Stimulated activated naive B cell treated with anti-CD40 and anti-IgM and Interleukin-4, amounts not matched to agents 10 μg/mL and 1 μg/mL and 100 μg/mL, for 72 hours (primary cell): ENCODE data around the gene ZNF302.
A peak's percentile ranks its signal among the peaks of the same experiment; 100 is the strongest.
"Not testable (repeated sequence)": the region's sequence is repeated elsewhere in the genome, so short reads cannot be mapped to it uniquely, and the experiment has no call there.

Experiments
- ATAC-seq, 2 donors: fragments of 150-1000 bp; cut with Tn5 transposase; replicated peaks; 2 replicates each; pipeline ENCODE4 v1.10.0; 2021; ENCODE audit warnings: moderate library complexity in 1 of 2
- DNase-seq: peaks from one replicate; pipeline ENCODE4 v3.0.0; 2021
- H3K27ac Mint-ChIP-seq: one replicate; pipeline ENCODE4 v1.8.0; 2022; ENCODE audit warnings: mild to moderate bottlenecking, mixed read lengths
- H3K27me3 Mint-ChIP-seq, 2 donors: one replicate each; pipeline ENCODE4 v1.8.0; 2022; ENCODE audit warnings: mixed read lengths in 2 of 2
- H3K36me3 Mint-ChIP-seq, 2 donors: one replicate each; pipeline ENCODE4 v1.8.0; 2022; ENCODE audit warnings: mixed read lengths in 2 of 2, mild to moderate bottlenecking in 1 of 2
- H3K4me1 Mint-ChIP-seq, 2 donors: one replicate each; pipeline ENCODE4 v1.8.0; 2022; ENCODE audit warnings: mixed read lengths in 2 of 2, mild to moderate bottlenecking in 1 of 2
- H3K4me3 Mint-ChIP-seq, 2 donors: one replicate each; pipeline ENCODE4 v1.8.0; 2022; ENCODE audit warnings: mild to moderate bottlenecking in 2 of 2, mixed read lengths in 2 of 2, moderate library complexity in 1 of 2
- H3K9me3 Mint-ChIP-seq, 2 donors: one replicate each; pipeline ENCODE4 v1.8.0; 2022; ENCODE audit warnings: mixed read lengths in 2 of 2, mild to moderate bottlenecking in 1 of 2

ZNF302 gene

DNA sequence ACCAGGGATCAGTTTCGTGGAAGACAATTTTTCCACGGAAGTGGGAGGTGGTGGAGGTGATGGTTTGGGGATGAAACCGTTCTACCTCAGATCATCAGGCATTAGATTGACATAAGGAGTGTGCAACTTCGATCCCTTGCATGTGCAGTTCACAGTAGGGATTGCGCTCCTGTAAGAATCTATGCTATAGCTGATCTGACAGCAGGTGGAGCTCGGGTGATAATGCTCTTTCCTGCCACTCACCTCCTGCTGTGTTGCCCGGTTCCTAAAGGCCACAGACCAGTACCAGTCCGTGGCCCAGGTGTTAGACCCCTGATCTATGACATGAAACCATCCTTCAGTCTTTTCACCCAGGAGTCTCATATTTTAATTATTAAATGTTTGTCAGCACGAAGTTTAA, 4.0 kb downstream of the ZNF302 start:
- H3K4me3 Mint-ChIP-seq: no peak overlapping the region
- peaks cover 18 to 21% of the 10 kb centered on the region in 2 donors for H3K9me3 Mint-ChIP-seq
- peaks cover 10 to 16% of the 10 kb centered on the region in 2 donors for H3K4me1 Mint-ChIP-seq
- no peaks in the 10 kb centered on the region for H3K27me3 Mint-ChIP-seq
- peaks cover 60 to 71% of the 10 kb centered on the region in 2 donors for H3K36me3 Mint-ChIP-seq
- DNase-seq (no peak), ATAC-seq (no peak)
- no peak overlapping the region for H3K27ac Mint-ChIP-seq

DNA sequence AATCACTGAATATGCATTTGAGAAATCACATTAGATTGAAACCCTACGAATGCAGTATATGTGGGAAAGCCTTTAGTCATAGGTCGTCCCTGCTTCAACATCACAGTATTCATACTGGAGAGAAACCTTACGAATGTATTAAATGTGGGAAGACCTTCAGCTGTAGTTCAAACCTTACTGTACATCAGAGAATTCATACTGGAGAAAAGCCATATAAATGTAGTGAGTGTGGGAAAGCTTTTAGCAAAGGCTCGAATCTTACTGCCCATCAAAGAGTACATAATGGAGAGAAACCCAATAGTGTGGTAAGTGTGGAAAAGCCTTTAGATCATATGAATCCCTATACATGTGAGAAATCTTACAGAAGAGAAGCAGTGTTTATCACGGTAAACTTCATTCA, 7.8 kb downstream of the ZNF302 start:
- ATAC-seq, H3K27me3 Mint-ChIP-seq, H3K4me1 Mint-ChIP-seq, DNase-seq, H3K27ac Mint-ChIP-seq, H3K4me3 Mint-ChIP-seq: not testable (repeated sequence)
- peaks cover 21 to 26% of the 10 kb centered on the region in 2 donors for H3K9me3 Mint-ChIP-seq
- peaks cover 46 to 50% of the 10 kb centered on the region in 2 donors for H3K36me3 Mint-ChIP-seq

GRCh38 chr19:34686455-34686854, 9.0 kb downstream of the ZNF302 start:
- peaks cover 36 to 40% of the 10 kb centered on the region in 2 donors for H3K36me3 Mint-ChIP-seq
- no peak for ATAC-seq
- H3K27ac Mint-ChIP-seq: no peak overlapping the region
- peaks cover 21 to 26% of the 10 kb centered on the region in 2 donors for H3K9me3 Mint-ChIP-seq
- H3K27me3 Mint-ChIP-seq: peaks cover 7 to 12% of the 10 kb centered on the region in 2 donors
- no peak for DNase-seq
- H3K4me3 Mint-ChIP-seq: no peak overlapping the region
- H3K4me1 Mint-ChIP-seq: no peaks in the 10 kb centered on the region

- Mint-ChIP-seq H3K4me3 (no peak overlapping the region), H3K9me3 (peaks cover 21 to 26% of the 10 kb centered on the region in 2 donors), H3K27me3 (peaks cover 16 to 21% of the 10 kb centered on the region in 2 donors), H3K4me1 (no peaks in the 10 kb centered on the region), H3K36me3 (peaks cover 31 to 33% of the 10 kb centered on the region in 2 donors), H3K27ac (no peak overlapping the region)
- DNase-seq (no peak), ATAC-seq (no peak)
Measured at GRCh38 chr19:34687348-34687747, 9.9 kb downstream of the ZNF302 start.

GRCh38 chr19:34688592-34688991, 11.1 kb downstream of the ZNF302 start:
- H3K27me3 Mint-ChIP-seq: peaks cover 21 to 32% of the 10 kb centered on the region in 2 donors
- H3K4me3 Mint-ChIP-seq: no peak overlapping the region
- H3K36me3 Mint-ChIP-seq: peaks cover 21 to 23% of the 10 kb centered on the region in 2 donors
- no peak for DNase-seq
- no peak for ATAC-seq
- H3K9me3 Mint-ChIP-seq: peaks cover 21% of the 10 kb centered on the region in 2 donors
- H3K4me1 Mint-ChIP-seq: no peaks in the 10 kb centered on the region
- H3K27ac Mint-ChIP-seq: no peak overlapping the region

DNA sequence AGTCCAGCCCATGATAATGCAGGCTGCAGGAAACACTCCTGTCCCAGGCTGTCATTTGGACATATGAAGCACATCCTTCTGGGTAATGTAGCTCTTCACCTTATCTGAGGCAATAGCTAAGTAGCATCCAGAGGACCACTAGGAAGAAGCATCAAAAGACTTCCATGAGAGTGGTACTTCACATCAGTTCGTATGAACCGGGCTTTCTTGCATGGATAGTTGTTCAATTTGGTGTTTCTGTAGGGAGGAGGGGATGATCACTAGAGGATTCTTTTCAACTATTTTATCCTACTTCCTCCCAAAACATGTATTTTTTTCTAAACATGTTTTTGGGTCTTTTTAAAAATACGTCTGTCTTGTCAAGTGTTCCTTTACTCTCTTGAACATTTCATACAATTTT, 12.9 kb downstream of the ZNF302 start:
- no peak for DNase-seq
- peaks cover 32 to 48% of the 10 kb centered on the region in 2 donors for H3K27me3 Mint-ChIP-seq
- no peaks in the 10 kb centered on the region for H3K4me1 Mint-ChIP-seq
- H3K9me3 Mint-ChIP-seq: peaks cover 15 to 17% of the 10 kb centered on the region in 2 donors
- no peak overlapping the region for H3K4me3 Mint-ChIP-seq
- ATAC-seq: no peak
- H3K27ac Mint-ChIP-seq: no peak overlapping the region
- peaks cover 7 to 10% of the 10 kb centered on the region in 2 donors for H3K36me3 Mint-ChIP-seq

DNA sequence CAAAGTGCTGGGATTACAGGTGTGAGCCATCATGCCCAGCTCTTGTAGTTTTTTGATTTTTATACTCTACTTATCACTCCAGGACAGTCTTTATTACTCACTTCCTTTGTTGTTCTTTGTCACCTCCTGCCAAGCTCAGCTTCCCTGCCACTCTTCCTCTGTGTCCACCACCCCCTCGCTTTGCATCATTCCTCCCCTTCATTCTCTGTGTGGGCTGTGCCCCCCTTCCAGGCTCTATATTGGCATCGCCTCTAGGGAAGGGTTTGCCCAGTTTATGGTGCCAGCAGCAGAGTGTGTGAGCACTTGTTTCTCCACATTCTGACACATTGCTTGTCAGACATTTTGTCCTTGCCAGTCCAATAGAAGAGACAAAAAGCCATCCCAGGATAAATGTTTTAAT, 15.1 kb downstream of the ZNF302 start:
- ATAC-seq: no peak
- Mint-ChIP-seq H3K27ac (no peak overlapping the region), H3K4me1 (no peaks in the 10 kb centered on the region)

DNA sequence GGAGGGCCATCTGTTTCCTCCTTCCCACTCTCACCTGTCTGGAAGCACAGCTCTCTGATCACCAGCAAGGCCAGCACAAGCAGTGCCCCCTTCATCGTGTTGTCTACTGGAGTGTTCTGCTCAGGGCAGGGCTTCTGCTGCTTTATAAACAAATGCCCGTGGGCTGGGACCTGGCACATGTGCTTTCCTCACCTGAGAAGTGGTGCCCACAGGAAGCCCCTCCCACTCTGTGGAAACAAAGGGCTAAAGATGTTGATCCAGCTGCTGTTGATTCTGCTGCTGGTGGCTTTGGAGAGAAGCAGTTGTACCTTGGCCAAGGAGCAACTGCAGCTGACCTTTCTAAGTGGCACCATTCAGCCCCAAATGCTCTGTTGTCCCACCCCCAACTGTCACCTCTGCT, 30.2 kb downstream of the ZNF302 start:
- Mint-ChIP-seq H3K4me1 (peaks cover 0 to 2% of the 10 kb centered on the region in 2 donors), H3K36me3 (peaks cover 0 to 5% of the 10 kb centered on the region in 2 donors)

More for the DNA sequence above, 15.1 kb downstream of the ZNF302 start:
- no peak for DNase-seq
- no peak overlapping the region for H3K4me3 Mint-ChIP-seq
- peaks cover 2 to 6% of the 10 kb centered on the region in 2 donors for H3K9me3 Mint-ChIP-seq
- peaks cover 0 to 2% of the 10 kb centered on the region in 2 donors for H3K36me3 Mint-ChIP-seq
- H3K27me3 Mint-ChIP-seq: peaks cover 32 to 53% of the 10 kb centered on the region in 2 donors

DNA sequence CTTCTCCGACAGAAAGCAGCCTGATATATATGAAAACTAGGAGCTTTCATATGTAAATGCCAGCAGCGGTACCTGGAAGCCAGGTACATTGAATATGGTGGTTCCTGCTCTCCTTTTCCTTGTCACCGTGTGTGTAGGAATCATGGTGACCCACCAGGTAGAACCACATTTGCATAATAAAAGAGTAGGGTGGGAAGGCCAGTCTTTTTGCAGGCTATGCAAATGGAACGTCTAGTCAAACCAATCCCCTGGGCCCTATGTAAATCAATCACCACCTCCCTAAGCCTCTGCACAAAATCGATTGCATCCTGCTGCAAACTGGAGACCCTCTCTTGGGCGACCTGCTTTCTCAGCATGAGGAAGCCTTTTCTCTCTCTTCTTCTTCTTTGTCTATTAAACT, 34.4 kb downstream of the ZNF302 start:
- no peak overlapping the region for H3K27ac Mint-ChIP-seq
- peaks cover 6 to 9% of the 10 kb centered on the region in 2 donors for H3K36me3 Mint-ChIP-seq
- no peak overlapping the region for H3K4me3 Mint-ChIP-seq
- H3K27me3 Mint-ChIP-seq: peaks cover 34 to 63% of the 10 kb centered on the region in 2 donors
- peaks cover 13 to 14% of the 10 kb centered on the region in 2 donors for H3K9me3 Mint-ChIP-seq
- ATAC-seq: no peak
- no peak for DNase-seq
- H3K4me1 Mint-ChIP-seq: peaks cover 0 to 4% of the 10 kb centered on the region in 2 donors

More for the DNA sequence above, 30.2 kb downstream of the ZNF302 start:
- H3K9me3 Mint-ChIP-seq: peaks cover 5 to 7% of the 10 kb centered on the region in 2 donors
- ATAC-seq: no peak
- no peak overlapping the region for H3K4me3 Mint-ChIP-seq
- no peak overlapping the region for H3K27ac Mint-ChIP-seq
- DNase-seq: no peak
- H3K27me3 Mint-ChIP-seq: peaks cover 39 to 74% of the 10 kb centered on the region in 2 donors

DNA sequence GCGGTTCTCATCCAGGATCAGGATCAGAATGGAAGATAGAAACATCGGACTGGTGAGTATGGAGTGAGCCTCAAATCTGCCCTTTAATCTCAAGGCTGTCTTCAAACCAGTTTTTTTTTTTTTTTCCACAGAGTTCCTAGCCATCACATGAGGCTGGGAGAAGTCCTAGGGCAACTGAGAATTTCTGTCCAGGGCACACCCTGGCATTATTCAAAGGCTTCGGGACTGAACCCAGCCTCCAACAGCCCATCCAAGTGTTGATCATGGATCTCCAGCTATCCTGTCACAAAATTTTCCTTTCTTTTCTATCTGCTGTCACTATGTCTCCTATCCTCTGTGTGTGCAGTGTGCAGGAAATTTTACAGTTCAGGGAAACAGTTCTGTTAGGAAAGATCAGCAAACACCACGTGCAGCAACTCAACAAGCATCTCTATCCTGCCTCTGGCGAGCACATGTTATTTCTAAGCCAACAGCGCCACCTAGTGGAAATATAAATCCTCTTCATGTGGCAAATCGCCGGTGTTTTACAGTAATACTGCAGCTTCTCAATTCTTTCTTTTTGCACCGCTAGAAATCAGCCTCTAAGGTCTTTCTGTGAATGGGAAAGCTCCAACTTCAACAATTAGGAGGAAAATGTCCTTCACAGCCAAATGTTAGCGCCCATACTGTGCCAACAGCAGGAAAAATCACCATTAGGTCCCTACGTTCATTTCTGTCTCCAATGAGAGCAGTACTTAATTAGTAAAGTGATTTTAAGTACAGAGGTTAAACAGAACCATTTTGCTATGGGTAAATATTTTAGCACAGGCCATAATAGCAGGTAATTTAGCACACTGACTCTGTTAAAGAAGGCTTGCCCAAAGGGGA, 35.1 kb downstream of the ZNF302 start:
- H3K4me3 Mint-ChIP-seq: no peak overlapping the region
- peaks cover 13 to 14% of the 10 kb centered on the region in 2 donors for H3K9me3 Mint-ChIP-seq
- peaks cover 0 to 4% of the 10 kb centered on the region in 2 donors for H3K4me1 Mint-ChIP-seq
- H3K27ac Mint-ChIP-seq: no peak overlapping the region
- peaks cover 34 to 64% of the 10 kb centered on the region in 2 donors for H3K27me3 Mint-ChIP-seq
- H3K36me3 Mint-ChIP-seq: peaks cover 6 to 9% of the 10 kb centered on the region in 2 donors
- DNase-seq: peak; percentile 46
- peak; percentile 77 to 80 for ATAC-seq

- Mint-ChIP-seq H3K27ac (no peak overlapping the region), H3K36me3 (peaks cover 6 to 9% of the 10 kb centered on the region in 2 donors), H3K27me3 (peaks cover 34 to 64% of the 10 kb centered on the region in 2 donors), H3K9me3 (peaks cover 13 to 14% of the 10 kb centered on the region in 2 donors), H3K4me3 (no peak overlapping the region), H3K4me1 (peaks cover 0 to 4% of the 10 kb centered on the region in 2 donors)
- no peak for DNase-seq
- ATAC-seq: no peak
Measured at GRCh38 chr19:34713262-34713637, 35.8 kb downstream of the ZNF302 start.

DNA sequence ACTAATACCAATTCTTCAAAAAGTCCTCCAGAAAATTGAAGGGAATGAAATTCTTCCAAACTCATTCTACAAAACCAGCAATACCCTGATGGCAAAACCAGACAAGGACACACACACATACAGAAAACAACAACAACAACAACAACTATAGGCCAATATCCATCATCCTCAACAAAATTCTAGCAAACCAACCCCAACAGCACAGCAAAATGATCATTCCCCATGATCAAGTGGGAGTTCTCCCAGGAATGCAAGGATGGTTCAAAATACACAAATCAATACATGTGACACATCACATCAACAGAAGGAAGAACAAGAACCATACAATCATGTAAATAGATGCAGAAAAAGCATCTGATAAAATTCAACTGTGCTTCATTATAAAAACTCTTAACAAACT, 37.9 kb downstream of the ZNF302 start:
- DNase-seq (no peak), ATAC-seq (no peak)
- peaks cover 13 to 14% of the 10 kb centered on the region in 2 donors for H3K9me3 Mint-ChIP-seq
- H3K27ac Mint-ChIP-seq: no peak overlapping the region
- peaks cover 6 to 9% of the 10 kb centered on the region in 2 donors for H3K36me3 Mint-ChIP-seq
- peaks cover 0 to 4% of the 10 kb centered on the region in 2 donors for H3K4me1 Mint-ChIP-seq
- no peak overlapping the region for H3K4me3 Mint-ChIP-seq
- peaks cover 28 to 50% of the 10 kb centered on the region in 2 donors for H3K27me3 Mint-ChIP-seq

- Mint-ChIP-seq H3K4me1 (no peaks in the 10 kb centered on the region), H3K27me3 (peaks cover 33 to 52% of the 10 kb centered on the region in 2 donors), H3K9me3 (no peaks in the 10 kb centered on the region), H3K36me3 (no peaks in the 10 kb centered on the region), H3K4me3 (no peak overlapping the region), H3K27ac (no peak overlapping the region)
- DNase-seq (no peak), ATAC-seq (no peak)
Measured at GRCh38 chr19:34722353-34722752, 44.9 kb downstream of the ZNF302 start.

DNA sequence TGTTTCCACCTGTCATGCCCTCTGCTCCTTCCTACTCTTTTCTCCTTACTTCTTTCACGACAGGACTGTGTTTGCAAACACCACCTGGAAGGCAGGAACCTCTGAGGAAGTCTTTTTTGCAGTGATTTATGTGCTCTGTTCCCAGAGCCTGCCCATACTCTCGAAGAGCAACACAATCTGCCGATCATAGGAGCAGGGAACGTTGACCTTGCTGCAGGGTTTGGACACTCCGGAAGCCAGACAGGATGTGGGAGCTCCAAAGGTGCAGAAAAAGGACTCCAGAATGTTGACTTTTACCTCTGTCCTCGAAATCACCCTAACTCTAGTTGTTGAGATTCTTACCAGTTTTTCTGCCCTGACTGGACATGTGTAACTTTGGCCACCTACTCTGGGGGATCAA, 47.9 kb downstream of the ZNF302 start:
- H3K36me3 Mint-ChIP-seq: no peaks in the 10 kb centered on the region
- no peaks in the 10 kb centered on the region for H3K4me1 Mint-ChIP-seq
- ATAC-seq (no peak), DNase-seq (no peak)
- no peaks in the 10 kb centered on the region for H3K9me3 Mint-ChIP-seq
- H3K4me3 Mint-ChIP-seq: no peak overlapping the region
- H3K27ac Mint-ChIP-seq: no peak overlapping the region
- peaks cover 47 to 62% of the 10 kb centered on the region in 2 donors for H3K27me3 Mint-ChIP-seq
